Osteoblast (primary cell): ENCODE data around the gene STRN4. TPM values are rescaled to one million over a fixed set of nuclear protein-coding genes. Genes with fewer than 3 reads are reported as not detected.

Experiments
- DNase-seq: peaks from one replicate; pipeline ENCODE4 v3.0.0; 2011; ENCODE audit warnings: low spot score, mixed read lengths; ENCODE audit not compliant: insufficient read length; ENCODE audit errors: missing footprints
- H2AFZ ChIP-seq: 2 replicates; pipeline ENCODE4 v1.6.0; 2011; ENCODE audit warnings: mild to moderate bottlenecking, low read length
- H3K27ac ChIP-seq: 2 replicates; pipeline ENCODE4 v1.5.1; 2011; ENCODE audit warnings: mild to moderate bottlenecking, low read depth, low read length, moderate library complexity
- H3K27me3 ChIP-seq: 2 replicates; pipeline ENCODE4 v1.6.0; 2012; ENCODE audit warnings: mild to moderate bottlenecking, control low read depth, inconsistent platforms, low read length, moderate library complexity; ENCODE audit not compliant: insufficient read depth
- H3K36me3 ChIP-seq: 2 replicates; pipeline ENCODE4 v1.5.1; 2011; ENCODE audit warnings: mild to moderate bottlenecking, low read length, control low read depth, moderate library complexity; ENCODE audit not compliant: insufficient read depth
- H3K4me1 ChIP-seq: 2 replicates; pipeline ENCODE4 v1.5.1; 2011; ENCODE audit warnings: mild to moderate bottlenecking, low read length, control low read depth, moderate library complexity; ENCODE audit not compliant: insufficient read depth
- H3K4me2 ChIP-seq: 2 replicates; pipeline ENCODE4 v1.6.0; 2011; ENCODE audit warnings: mild to moderate bottlenecking, low read length; ENCODE audit not compliant: insufficient read depth
- H3K4me3 ChIP-seq: fragments of 200-600 bp; sonication (generic); 3 replicates; pipeline ENCODE4 v1.5.1; 2012; ENCODE audit warnings: mild to moderate bottlenecking, low read length, inconsistent platforms; ENCODE audit not compliant: insufficient read depth
- H3K79me2 ChIP-seq: 2 replicates; pipeline ENCODE4 v1.6.0; 2012; ENCODE audit warnings: mild to moderate bottlenecking, low read length, control low read depth, inconsistent platforms; ENCODE audit not compliant: insufficient read depth
- H3K9me3 ChIP-seq: 2 replicates; pipeline ENCODE4 v1.5.1; 2011; ENCODE audit warnings: low read depth, low read length, control low read depth
- H4K20me1 ChIP-seq: 2 replicates; pipeline ENCODE4 v1.6.0; 2012; ENCODE audit warnings: mild to moderate bottlenecking, low read length, control low read depth; ENCODE audit not compliant: insufficient read depth
- CTCF ChIP-seq: IDR thresholded peaks from 2 replicates; pipeline ENCODE4 v1.5.1; 2011; ENCODE audit warnings: mild to moderate bottlenecking, low read depth, low read length, moderate library complexity; ENCODE audit errors: extremely low read depth
- total RNA-seq: library from RNA; depleted of rRNA; stranded (reverse); fragments of >200 nt; gene quantifications from 2 replicates; pipeline ENCODE4 v1.2.3, GENCODE V29; 2012

Gene STRN4
- total RNA-seq, 1 donor: 56.5 TPM

- peaks cover 40% of the 10 kb centered on the region for H3K36me3 ChIP-seq
- peak overlapping the region; percentile 97 for H3K27ac ChIP-seq
- peak overlapping the region; percentile 56 for H2AFZ ChIP-seq
Measured at GRCh38 chr19:46786236-46787039, 40.2 kb upstream of the STRN4 start.

GRCh38 chr19:46785980-46786235 is 39.7 kb upstream of the STRN4 start:
- Histone ChIP-seq H3K27ac (peak overlapping the region; percentile 97), H3K4me3 (peak overlapping the region; percentile 80), H3K79me2 (peaks cover 68% of the 10 kb centered on the region), H3K4me2 (peak overlapping the region; percentile 99), H3K27me3 (no peaks in the 10 kb centered on the region), H4K20me1 (peaks cover 40% of the 10 kb centered on the region), H3K9me3 (no peaks in the 10 kb centered on the region), H2AFZ (no peak overlapping the region), H3K4me1 (peaks cover 37% of the 10 kb centered on the region), H3K36me3 (peaks cover 40% of the 10 kb centered on the region)
- DNase-seq: peak; percentile 94
- TF ChIP-seq CTCF: no peak

More at GRCh38 chr19:46786236-46787039, 40.2 kb upstream of the STRN4 start:
- peak; percentile 96 for DNase-seq
- Histone ChIP-seq H4K20me1 (peaks cover 40% of the 10 kb centered on the region), H3K27me3 (no peaks in the 10 kb centered on the region), H3K4me1 (peaks cover 33% of the 10 kb centered on the region), H3K4me3 (peak overlapping the region; percentile 80), H3K9me3 (no peaks in the 10 kb centered on the region), H3K4me2 (peak overlapping the region; percentile 99), H3K79me2 (peaks cover 68% of the 10 kb centered on the region)
- no peak for TF ChIP-seq CTCF

GRCh38 chr19:46785054-46785979 is 39.1 kb upstream of the STRN4 start:
- H3K27me3 ChIP-seq: no peaks in the 10 kb centered on the region
- peak overlapping the region; percentile 99 for H3K4me2 ChIP-seq
- H3K4me3 ChIP-seq: peak overlapping the region; percentile 80
- no peak for TF ChIP-seq CTCF
- no peak overlapping the region for H2AFZ ChIP-seq
- H3K79me2 ChIP-seq: peaks cover 72% of the 10 kb centered on the region
- no peaks in the 10 kb centered on the region for H3K9me3 ChIP-seq
- H4K20me1 ChIP-seq: peaks cover 40% of the 10 kb centered on the region
- H3K36me3 ChIP-seq: peaks cover 42% of the 10 kb centered on the region
- peak overlapping the region; percentile 97 for H3K27ac ChIP-seq
- peaks cover 39% of the 10 kb centered on the region for H3K4me1 ChIP-seq
- DNase-seq: no peak
